Cardiac fibroblast (primary cell): Measurements from ENCODE around the gene ONECUT1.

Experiments
- DNase-seq, 2 donors: peaks; one replicate each; pipeline versions ENCODE4 v3.0.0 to v3.0.0-alpha.2; 2010; ENCODE audit warnings: low read depth in 2 of 2
- H3K4me3 ChIP-seq, 2 donors: replicated peaks in 1 of 2; 1 replicate in 1 of 2; 2 replicates in 1 of 2; pipeline ENCODE4 v1.5.1; 2011; ENCODE audit warnings: low read depth in 2 of 2, low read length in 2 of 2, mild to moderate bottlenecking in 2 of 2, moderate library complexity in 1 of 2
- TF ChIP-seq, protein P1 (sequence below): IDR thresholded peaks from one replicate; pipeline ENCODE4 v1.5.1; 2011; ENCODE audit warnings: low read depth, mild to moderate bottlenecking, low read length, inconsistent platforms

Gene ONECUT1

DNA sequence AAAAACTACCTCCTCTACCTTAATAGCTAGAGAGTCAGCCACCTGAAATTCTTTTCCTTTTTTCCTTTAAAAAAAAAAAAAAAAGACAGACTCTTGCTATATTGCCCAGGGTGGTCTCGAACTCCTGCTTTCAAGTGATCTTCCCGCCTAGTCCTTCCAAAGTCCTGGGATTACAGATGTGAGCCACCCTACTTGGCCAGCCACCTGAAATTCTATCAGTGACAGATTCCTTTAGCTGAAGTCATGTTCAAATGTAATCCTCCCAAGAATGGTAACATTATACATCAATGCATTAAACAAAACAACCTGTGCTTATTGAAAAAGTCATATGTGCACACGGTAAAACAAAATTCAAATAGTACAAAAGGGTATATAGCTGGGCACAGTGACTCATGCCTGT lies 59.1 kb downstream of the ONECUT1 start:
- no peak overlapping the region for H3K4me3 ChIP-seq
- TF ChIP-seq, protein P1, sequence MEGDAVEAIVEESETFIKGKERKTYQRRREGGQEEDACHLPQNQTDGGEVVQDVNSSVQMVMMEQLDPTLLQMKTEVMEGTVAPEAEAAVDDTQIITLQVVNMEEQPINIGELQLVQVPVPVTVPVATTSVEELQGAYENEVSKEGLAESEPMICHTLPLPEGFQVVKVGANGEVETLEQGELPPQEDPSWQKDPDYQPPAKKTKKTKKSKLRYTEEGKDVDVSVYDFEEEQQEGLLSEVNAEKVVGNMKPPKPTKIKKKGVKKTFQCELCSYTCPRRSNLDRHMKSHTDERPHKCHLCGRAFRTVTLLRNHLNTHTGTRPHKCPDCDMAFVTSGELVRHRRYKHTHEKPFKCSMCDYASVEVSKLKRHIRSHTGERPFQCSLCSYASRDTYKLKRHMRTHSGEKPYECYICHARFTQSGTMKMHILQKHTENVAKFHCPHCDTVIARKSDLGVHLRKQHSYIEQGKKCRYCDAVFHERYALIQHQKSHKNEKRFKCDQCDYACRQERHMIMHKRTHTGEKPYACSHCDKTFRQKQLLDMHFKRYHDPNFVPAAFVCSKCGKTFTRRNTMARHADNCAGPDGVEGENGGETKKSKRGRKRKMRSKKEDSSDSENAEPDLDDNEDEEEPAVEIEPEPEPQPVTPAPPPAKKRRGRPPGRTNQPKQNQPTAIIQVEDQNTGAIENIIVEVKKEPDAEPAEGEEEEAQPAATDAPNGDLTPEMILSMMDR = no peak
- no peak for DNase-seq

DNA sequence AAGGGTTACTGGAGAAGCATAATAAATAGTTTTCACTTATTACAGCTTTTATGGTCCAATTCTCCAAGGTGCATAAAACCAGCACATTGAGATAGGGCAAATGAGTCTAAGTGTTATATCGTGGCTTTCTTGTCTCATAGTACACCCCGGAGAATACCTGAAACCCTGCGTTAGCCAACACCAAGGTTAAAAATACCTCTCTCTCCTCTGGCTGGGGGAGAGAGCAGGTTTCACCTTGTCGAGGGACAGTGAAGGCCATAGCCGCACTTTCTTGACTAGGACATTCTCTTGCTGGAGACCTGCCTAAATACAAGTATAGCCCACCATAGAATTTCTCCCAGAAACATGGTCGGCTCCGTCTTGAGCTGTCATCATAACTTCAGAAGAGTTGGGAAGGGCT lies 59.5 kb downstream of the ONECUT1 start:
- TF ChIP-seq, protein P1 = no peak
- H3K4me3 ChIP-seq = no peak overlapping the region
- no peak for DNase-seq

DNA sequence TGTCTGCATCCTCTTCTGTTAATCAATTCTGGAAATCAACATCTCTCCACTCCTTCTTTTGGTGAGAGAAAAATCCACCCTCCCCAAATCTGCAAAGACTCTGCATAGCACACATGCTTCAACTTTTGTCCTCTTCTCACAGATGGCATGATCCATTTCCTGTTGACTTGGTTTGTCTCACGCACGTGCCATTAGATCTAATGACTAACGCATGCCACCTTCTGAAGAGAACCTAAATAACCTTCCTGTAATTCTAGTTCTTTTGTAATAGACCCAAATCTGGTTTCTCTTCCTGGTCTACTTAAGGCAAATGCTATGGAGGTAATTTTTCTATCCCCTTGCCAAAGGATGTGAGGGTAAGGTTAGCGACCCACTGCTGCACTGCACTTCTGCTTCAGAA lies 60.0 kb downstream of the ONECUT1 start:
- H3K4me3 ChIP-seq = no peak overlapping the region
- peak; percentile 62 to 74 for DNase-seq
- TF ChIP-seq, protein P1 = no peak

DNA sequence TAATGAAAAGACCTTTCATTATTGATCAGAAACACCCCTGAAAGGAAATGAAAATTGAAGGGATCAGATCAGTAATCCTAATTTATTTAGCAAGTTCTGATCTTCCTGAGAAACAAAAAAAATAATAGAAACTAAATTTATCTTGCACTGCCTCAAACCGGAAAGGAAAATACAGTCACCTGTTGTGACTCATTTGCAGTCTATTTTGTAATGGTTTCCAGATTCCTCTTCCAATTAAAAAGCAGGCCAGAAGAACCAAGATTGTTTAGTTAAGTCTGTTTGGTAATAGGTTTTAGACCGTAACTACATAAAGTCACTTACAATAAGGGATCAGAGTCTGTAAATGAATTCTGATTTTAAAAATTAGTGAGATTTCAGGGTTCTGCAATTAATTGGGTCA lies 61.2 kb downstream of the ONECUT1 start:
- no peak overlapping the region for H3K4me3 ChIP-seq
- peak; percentile 25 to 82 for DNase-seq
- TF ChIP-seq, protein P1 = no peak

DNA sequence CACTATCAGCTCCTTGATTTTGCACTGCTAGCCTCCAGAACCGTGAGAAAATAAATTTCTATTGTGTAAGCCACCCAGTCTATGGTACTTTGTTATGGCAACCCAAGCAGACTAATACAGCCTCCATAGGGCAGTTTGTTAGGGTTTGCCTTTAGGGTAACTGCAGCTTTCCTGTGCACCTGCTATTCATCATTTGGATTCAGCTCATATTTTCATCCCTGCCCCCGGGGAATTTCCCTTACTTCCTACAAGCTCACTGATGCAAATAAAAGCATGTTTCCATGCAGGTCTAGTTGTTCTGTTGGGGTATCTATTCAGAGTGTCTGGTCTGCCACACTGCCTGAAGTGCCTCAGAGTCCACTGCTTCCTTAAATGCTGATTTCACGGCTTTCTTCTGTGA lies 62.3 kb downstream of the ONECUT1 start:
- DNase-seq = no peak
- H3K4me3 ChIP-seq = no peak overlapping the region
- TF ChIP-seq, protein P1 = no peak

DNA sequence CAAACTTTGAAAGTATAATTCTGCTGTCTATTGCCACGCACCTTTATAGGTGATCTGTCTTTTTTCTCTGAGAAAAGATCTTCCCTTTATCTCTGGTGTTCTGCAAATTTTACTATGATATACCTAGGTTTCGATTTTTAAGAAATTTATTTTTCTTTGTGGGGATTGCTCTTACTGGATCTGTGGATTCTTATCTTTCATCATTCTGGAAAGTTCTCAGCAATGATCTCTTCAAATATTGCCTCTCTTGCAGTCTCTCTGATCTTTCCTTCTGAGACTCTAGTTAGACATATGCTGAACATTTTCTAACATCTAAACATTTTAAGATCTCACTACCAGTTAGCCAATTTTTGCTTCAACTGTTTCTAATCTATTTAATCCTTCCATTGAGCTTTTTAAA lies 63.9 kb downstream of the ONECUT1 start:
- DNase-seq = no peak
- TF ChIP-seq, protein P1 = no peak
- H3K4me3 ChIP-seq = no peak overlapping the region

DNA sequence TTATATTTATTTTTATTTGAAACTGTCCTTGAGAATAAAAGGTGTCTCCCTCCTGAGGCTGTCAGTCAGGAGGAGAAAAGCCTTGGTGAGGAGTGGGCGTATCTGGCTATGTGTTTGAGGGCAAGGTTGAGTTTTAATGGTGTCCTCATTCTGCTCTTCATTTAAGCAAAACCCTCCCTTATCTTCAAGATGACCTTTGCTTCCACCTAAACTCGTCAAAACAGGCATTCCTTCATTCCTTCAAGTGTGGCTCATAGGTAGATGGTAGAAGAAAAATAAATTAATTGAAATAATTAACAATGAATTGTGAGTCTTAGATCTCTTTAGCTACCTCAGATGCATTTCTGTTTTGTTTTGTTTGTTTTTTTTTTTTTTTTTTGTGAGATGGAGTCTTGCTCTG lies 71.6 kb downstream of the ONECUT1 start:
- DNase-seq = no peak
- H3K4me3 ChIP-seq = no peak overlapping the region
- TF ChIP-seq, protein P1 = no peak
